KBM-7 (cell line): Measurements from ENCODE around the gene LBP.
"Not testable (repeated sequence)": the region's sequence is repeated elsewhere in the genome, so short reads cannot be mapped to it uniquely, and the experiment has no call there.

ENCODE experiments used
- DNase-seq: peaks from one replicate; pipeline ENCODE4 v3.0.0-alpha.2; 2015
- in situ Hi-C: fragments of 300-500 bp; cut with MboI; formaldehyde crosslinking; loops from 2 replicates; pipeline ENCODE4 v1.14.3; 2020; ENCODE audit warnings: low sequenced_read_pairs, low pct_unique_long_range_greater_than_20kb, mixed read lengths

LBP gene, protein sequence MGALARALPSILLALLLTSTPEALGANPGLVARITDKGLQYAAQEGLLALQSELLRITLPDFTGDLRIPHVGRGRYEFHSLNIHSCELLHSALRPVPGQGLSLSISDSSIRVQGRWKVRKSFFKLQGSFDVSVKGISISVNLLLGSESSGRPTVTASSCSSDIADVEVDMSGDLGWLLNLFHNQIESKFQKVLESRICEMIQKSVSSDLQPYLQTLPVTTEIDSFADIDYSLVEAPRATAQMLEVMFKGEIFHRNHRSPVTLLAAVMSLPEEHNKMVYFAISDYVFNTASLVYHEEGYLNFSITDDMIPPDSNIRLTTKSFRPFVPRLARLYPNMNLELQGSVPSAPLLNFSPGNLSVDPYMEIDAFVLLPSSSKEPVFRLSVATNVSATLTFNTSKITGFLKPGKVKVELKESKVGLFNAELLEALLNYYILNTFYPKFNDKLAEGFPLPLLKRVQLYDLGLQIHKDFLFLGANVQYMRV

DNA sequence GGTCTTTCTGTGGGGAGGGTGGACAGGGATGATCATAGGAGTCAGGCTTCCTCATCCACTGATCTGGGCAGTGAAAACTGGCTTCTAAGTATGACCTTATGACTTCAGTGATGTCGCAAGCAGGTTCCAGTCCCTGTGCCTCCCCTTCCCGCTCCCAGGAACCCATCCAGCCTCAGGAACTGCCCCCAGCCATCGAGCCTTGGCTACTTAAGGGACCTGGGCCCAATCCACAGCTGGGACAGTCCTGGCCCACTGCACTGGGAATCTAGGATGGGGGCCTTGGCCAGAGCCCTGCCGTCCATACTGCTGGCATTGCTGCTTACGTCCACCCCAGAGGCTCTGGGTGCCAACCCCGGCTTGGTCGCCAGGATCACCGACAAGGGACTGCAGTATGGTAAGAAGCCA lies at the start of gene LBP:
TSS of gene LBP (plus strand) at position 236 of the 405 bp plus-strand sequence. CDS start at position 271, 35 bp downstream.
- in situ Hi-C loops: no loop called here
- DNase-seq: no peak

DNA sequence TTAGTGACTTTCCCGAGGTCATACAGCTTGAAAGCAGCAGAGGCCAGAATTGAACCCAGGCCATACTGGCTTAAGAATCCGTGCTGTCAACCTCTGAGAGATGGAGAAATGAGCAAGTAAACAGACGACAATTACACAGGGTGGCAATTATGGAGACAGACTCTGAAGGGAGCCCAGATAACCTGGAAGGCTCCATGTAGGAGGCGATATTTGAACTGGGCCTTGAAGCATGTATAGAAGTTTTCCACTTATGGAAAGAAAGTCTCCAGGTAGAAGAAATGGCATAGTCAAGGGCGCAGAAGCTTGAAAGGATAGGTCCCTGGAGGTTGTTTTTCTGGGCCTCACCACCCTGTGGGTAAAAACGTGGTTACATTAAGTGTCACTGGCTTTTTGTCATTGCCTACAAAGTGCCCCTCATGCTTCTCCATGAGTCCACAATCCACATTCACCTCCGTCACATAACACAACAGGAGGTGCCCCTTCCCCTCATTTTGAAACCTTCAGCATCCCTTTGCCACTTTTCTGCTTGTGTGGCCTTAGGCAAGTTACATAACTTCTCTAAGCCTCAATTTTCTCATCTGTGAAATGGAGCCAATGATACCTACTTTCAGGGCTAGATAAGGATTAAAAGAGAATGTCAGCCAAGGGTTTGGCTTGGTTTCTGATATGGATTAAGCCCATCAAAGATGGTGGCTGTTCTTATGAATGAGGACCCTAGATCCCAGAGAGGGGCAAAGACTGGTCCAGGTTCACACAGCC lies 48.2 kb upstream of the LBP start:
- in situ Hi-C loops: no loop called here
- no peak for DNase-seq

DNA sequence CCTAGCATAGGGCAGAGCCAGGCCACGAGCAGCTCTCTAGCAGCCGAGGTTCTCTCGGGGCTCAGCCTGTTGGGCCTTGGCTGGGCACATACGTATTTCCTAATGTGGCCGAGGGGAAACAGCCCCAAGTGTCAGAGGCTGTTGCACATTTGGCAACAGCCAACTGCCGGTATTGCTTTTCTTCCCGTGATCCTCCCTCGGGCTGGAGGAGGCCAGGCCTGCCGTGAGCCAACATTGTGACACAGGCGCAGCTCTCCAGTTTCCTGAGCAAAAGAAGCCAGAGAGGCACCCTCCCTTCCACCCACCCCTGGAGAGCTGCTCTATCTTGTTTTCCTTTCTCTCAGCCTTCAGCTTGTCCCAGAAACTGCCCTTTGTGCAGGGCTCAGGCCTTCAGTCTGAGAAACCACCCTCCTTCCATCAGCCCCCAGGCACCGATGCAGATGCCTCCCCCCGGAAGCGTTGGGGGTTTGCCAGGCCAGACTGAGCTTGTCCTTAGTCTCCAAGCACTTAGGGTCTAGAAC lies 47.5 kb upstream of the LBP start:
- in situ Hi-C loops: no loop called here
- DNase-seq: peak; percentile 73

DNA sequence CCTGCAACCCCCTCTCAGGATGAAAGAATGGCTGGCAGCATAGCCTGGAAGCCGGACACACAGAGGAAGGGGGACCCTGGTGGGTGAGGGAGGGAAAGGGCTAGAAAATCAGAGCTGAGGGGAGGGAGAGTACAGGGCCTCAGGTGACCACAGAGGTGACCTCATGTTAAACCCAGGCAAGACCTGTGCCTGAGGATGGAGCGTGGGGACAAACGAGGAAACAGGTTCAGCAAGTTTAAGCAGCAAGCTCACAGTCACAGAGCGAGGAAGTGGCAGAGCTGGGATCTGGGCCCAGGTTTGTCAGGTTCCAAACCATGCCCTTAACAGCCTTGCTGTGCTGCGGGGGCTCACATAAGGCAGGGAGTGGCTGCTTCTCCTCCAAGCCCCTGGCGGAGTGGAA lies 46.3 kb upstream of the LBP start:
- in situ Hi-C loops: no loop called here
- DNase-seq: no peak

DNA sequence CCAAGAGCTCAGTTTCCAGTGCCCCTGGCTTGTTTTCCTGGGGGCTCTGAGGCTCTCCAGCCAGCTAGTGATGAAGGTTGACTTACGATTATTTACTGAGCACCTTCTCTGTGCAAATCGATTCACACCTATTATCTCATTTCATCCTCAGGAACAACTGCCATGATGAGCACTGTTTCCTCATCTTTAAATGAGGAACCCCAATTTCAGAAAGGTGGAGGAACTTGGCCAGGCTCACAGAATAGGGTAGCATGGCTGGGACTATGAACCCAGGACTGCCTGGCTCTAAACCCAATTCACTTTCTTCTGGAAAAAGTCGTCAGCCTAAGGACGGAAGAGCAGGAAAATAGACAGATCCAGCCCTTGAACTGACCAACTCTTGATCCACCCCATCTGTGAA lies 45.8 kb upstream of the LBP start:
- no peak for DNase-seq
- in situ Hi-C loops: no loop called here

DNA sequence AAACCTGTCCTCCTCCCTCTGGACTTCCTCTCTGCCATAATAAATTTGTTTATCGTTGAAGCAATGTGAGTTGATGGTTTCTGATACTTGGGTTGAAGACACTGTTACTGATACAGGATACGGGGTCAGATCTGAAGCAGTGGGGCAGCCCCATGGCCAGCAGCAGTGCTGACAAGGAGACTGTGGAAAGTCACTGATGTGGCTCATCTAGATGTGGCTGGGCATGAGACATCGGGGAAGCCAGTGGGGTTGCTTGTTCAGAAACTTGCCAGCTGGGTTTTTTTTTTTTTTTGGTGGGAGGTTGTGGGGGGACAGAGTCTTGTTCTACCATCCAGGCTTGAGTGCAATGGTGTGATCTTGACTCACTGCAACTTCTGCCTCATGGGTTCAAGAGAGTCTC lies 45.0 kb upstream of the LBP start:
- in situ Hi-C loops: no loop called here
- no peak for DNase-seq

DNA sequence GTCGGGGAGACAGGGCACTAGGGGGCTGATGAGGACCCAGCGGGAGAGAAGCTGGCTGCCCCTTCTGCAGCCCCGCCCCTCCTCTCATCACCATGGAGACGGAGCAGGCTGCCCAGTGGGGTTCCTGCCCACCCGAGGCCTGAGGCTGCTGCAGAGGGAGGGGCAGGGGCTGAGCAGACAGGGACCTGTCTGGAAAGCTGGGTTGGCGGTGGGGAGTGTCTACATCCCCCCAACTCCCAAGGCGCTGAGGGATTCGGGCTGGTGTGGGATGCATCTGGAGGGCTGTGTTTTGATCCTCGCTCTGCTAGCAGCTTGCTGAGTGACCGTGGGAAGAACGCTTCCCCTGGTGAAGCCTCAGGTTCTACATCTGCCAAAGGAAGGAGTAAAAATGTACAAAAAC lies 43.5 kb upstream of the LBP start:
- in situ Hi-C loops: no loop called here
- DNase-seq: no peak

DNA sequence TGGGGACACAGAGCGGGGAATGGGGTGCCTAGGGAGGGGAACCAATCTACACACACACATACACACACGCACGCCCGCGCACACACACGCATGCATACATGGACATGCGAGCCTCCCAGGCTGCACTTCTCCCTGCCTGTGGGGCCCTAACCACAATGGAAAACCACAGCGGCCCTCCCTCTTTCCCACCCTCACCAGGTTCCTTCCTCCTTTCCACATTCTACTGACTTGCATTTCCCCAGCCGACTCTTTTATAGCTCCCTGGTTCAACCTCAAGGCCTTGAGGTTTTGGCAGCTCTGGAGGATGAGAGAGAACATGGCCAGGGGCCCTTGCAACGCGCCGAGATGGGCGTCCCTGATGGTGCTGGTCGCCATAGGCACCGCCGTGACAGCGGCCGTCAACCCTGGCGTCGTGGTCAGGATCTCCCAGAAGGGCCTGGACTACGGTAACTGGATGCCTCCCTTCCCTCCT lies 42.3 kb upstream of the LBP start, which contains the start of gene BPI:
TSS of gene BPI (plus strand) at position 249 of the 472 bp plus-strand sequence. CDS start at position 317, 68 bp downstream.
- DNase-seq: peak; percentile 100
- in situ Hi-C loops: no loop called here

DNA sequence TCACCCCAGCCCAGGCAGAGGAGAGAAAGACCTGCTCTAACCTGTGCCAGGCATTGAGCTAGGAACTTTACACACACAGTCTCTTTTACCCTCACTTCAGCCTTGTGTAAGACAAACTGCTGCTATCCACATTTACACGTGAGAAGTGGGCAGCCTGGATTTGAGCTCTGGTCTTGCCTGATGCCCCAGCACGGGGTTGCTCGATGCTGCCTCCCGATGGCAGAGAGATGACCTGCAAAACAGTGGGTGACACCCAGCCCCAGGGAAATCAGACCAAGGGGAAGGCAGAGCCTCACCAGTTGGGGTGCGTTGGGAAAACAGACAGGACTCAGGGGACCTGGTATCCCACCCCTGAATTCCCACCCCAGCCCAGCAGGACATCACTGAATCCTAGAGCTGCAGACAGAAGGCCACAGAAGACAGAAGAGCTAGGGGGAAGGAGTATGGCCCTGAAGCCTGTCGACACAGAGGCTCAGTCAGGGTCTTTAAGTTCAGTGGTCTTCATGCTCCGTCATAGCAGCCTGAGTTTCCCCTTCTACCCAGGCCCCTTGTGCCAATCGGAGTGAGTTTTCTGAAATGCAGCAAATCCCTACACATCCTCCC lies 41.3 kb upstream of the LBP start:
- DNase-seq: peak; percentile 73
- in situ Hi-C loops: no loop called here

DNA sequence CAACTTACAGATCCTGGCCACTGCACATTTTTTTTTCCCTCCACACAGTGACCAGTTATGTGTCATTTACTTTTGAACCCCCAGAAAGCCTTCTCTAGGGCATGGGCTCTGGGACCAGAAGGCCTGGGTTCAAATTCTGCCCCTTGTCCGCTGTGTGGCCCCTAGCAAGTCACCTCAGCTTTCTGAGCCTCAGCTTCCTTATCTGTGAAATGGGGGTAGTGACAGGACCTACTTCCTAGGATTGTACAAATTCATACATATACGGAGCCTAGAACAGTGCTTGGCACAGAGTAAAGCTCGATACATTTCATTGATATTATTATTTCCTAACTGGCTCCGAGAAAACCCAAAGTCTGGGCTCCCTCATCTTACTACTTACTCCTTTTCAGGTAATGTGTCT lies 40.7 kb upstream of the LBP start:
- in situ Hi-C loops: no loop called here
- no peak for DNase-seq

DNA sequence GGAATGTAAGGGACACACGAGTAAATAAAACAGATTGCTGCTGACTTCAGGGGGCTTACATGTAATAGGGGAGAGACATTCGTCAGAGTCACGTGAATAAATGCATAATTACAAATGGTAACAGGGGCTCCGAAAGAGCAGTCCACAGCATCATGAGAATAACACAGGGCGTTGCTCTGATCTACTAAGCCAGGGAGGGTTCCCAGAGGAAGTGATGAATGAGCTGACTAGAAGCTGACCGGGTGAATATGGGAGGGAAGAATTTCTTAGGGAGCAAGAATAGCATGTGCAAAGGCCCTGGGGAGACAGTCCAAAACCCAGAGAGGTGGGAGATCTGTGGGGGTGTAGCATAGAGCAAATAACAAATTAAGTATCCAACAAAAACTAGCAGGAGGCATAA lies 39.9 kb upstream of the LBP start:
- in situ Hi-C loops: no loop called here
- DNase-seq: no peak

DNA sequence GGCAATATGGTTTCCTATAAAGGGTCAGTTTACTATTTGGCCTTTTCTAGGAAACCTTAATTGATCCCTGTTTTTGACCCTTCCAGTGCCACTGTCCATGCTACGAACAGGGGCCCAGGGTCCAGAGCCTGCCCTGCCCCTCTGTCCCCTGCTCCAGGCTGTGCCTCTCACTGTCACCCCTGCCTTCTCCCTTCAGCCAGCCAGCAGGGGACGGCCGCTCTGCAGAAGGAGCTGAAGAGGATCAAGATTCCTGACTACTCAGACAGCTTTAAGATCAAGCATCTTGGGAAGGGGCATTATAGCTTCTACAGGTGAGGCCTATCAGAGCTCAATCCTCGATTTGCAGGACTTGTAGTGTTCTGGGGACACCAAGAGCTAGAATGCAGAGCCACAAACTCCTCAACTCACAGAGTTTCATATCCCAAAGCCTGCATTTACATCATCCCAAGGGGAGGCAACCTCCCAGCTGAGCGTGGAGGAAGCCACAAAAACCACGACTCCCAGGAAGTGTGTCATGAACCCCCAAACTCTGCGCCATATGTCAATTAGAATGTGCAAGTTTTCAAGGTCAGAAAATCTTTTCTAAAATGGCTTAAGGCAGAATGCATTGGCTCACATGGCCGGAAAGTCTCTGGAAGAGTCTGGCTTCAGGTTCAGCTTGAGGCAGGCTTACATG lies 38.8 kb upstream of the LBP start:
- no peak for DNase-seq
- in situ Hi-C loops: no loop called here

DNA sequence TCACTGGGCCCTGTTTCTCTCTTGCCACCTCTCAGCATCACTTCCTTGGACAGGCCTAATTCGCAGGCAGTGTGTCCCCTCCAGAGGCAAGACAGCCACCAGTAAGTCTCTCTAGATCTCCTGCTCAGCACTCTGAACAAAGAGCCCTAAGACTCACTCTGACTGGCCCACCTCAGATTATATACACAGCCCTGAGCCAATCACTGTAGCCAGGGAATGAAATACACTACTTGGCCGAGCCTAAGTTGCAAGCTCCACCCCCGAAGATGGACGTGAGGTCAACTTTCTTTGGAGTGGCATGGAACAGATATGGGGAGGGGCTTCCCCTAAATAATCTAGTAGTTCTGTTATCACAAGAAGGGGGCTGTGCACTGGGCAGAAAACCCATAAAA lies 38.2 kb upstream of the LBP start:
- in situ Hi-C loops: no loop called here
- DNase-seq: no peak

DNA sequence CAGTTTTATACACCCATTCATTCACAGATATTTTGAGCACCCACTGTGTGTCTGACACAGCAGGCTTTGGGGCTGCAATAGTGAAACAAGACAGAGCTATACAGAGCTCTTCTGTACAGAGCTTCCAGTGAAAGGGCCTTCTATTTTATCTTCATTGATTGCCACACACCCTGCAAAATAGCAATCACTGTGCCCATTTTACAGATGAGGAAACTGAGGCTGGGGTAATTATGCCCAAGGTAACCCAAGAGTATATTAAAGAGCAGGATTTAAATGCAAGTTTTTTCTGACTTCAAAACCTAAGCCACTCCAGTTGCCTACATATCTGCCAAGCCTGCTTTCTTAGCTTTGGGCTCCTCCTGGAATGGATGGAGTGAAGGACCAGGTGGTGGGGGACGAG lies 37.8 kb upstream of the LBP start:
- DNase-seq: no peak
- in situ Hi-C loops: no loop called here

DNA sequence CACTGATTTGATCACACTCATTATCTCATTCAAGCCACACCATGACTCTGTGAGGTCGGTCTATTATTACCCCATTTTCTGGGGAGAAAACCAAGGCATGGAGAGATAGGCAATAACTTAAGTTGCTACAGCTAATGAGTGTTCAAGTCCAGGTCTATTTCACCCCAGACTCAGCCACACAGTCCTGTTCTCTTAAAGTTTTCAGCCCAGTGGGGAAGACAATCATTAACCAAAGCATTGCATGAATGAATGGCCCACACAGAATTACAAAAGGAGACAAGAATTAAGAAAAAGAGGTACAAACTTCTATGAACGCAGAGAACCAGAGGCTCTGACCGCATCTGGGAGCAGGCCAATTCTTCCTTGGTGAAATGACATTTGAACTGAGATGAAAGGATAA lies 35.2 kb upstream of the LBP start:
- DNase-seq: no peak
- in situ Hi-C loops: no loop called here

DNA sequence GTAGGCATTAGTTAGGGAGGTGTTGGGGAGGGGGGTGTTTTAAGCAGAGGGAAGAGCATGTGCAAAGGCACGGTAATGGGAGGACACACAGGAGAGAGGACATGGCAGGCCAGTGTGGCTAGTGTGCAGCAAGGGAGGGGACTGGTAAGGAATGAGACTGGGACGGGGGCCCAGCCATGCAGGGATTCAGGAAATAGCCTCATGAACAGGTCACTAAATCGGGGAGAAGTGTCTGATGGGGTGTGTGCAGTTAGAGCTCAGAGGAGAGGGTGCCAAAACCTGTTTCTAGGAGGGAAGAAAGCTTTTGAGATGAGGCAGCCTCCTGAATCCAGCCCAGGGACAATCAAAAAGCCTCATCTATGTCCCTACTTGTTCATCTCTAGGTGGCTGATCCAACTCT lies 34.8 kb upstream of the LBP start:
- in situ Hi-C loops: no loop called here

DNA sequence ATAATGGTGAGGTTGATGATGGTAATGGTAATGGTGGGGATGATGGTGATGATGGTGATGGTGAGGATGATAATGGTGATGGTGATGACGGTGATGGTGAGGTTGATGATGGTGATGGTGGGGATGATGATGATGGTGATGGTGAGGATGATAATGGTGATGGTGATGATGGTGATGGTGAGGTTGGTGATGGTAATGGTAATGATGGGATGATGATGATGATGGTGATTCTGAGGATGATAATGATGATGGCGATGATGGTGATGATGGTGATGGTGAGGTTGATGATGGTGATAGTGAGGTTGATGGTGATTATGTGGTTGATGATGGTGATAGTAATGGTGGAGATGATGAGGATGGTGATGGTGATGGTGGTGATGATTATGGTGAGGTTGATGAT lies 32.6 kb upstream of the LBP start:
- in situ Hi-C loops: no loop called here

More for the DNA sequence above, 34.8 kb upstream of the LBP start:
- no peak for DNase-seq

DNA sequence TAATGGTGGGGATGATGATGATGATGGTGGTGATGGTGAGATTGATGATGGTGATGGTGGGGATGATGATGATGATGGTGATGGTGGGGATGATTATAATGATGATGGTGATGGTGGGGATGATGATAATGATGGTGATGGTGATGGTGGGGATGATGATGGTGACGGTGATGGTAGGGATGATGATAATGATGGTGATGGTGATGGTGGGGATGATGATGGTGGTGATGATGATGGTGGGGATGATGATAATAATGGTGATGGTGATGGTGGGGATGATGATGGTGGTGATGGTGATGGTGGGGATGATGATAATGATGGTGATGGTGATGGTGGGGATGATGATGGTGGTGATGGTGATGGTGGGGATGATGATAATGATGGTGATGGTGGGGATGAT lies 31.9 kb upstream of the LBP start:
- in situ Hi-C loops, DNase-seq: not testable (repeated sequence)

More for the DNA sequence above, 32.6 kb upstream of the LBP start:
- DNase-seq: no peak

DNA sequence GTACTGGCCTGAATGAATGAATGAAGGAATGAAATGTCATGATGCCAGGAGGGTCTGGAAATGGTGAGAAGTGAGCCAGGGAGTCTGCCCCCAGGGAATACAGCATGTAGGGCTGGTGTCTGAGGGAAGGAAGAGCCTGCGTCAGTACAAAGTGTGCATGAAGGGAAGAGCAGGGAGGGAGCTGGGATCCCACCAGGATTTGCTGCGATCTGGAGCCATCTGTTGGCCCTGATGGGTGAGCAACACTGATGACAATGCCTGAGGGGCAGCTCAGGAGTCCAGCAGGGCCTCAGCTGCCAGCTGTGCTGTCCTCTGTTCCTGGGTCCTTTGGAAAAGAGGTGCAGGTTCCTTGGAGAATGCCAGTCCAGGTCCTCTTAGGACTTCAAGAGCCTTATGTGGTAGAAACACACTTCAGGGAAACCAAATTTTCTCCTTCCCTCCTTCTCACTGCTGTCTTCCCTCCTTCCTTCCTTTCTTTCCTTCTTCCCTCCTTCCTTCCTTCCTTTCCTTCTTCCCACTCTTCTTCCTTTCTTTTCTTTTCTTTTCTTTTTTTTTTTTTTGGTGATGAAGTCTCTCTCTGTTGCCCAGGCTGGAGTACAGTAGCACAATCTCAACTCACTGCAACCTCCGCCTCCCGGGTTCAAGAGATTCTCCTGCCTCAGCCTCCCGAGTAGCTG lies 30.9 kb upstream of the LBP start:
- in situ Hi-C loops: no loop called here

More for the DNA sequence above, 30.9 kb upstream of the LBP start:
- DNase-seq: no peak
